Endothelial cell of umbilical vein (primary cell): ENCODE results near the gene HMCN1. TPM values are rescaled to one million over a fixed set of nuclear protein-coding genes. Genes with fewer than 3 reads are reported as not detected.

Experiments used
- BruUV-seq: library from RNA; stranded (reverse); fragments of 400-500 nt; replicated peaks from 2 replicates; lab custom pipeline; 2021; lab: Mats Ljungman, UMichigan
- CTCF ChIA-PET: fragments of 300-600, 350-600 bp; sonication (Branson Sonifier 250); formaldehyde crosslinking; loops from one replicate; lab custom pipeline; 2021; ENCODE audit warnings: antibody characterized with exemption, inconsistent platforms; lab: Charles Lee
- POLR2A ChIA-PET: fragments of 300-600, 350-600 bp; sonication (Branson Sonifier 250); formaldehyde crosslinking; loops from one replicate; lab custom pipeline; 2021; ENCODE audit warnings: antibody characterized with exemption, inconsistent platforms; lab: Charles Lee
- DNase-seq: peaks from one replicate; pipeline ENCODE4 v3.0.0-alpha.2; 2011; ENCODE audit warnings: low read depth, low spot score
- FAIRE-seq: peaks from 2 replicates; lab custom pipeline; 2011; peaks lifted over from hg19 to GRCh38; lab: Jason Lieb, UNC
- H2AFZ ChIP-seq: 2 replicates; pipeline ENCODE4 v1.6.0; 2012; ENCODE audit warnings: low read depth, low read length, control low read depth, inconsistent platforms
- H3K27ac ChIP-seq: 2 replicates; pipeline ENCODE4 v1.5.1; 2011; ENCODE audit warnings: low read depth, mild to moderate bottlenecking, control low read depth, low read length, moderate library complexity; ENCODE audit not compliant: insufficient read depth
- H3K27me3 ChIP-seq, 2 experiments: 2 replicates each; pipeline versions ENCODE4 v1.6.0 to v1.6.1; 2011; ENCODE audit warnings: low read length in 2 of 2, mixed read lengths in 1 of 2; ENCODE audit not compliant: control insufficient read depth in 2 of 2, insufficient read depth in 2 of 2
- H3K36me3 ChIP-seq, 2 experiments: 2 replicates in 1 of 2; 3 replicates in 1 of 2; pipeline ENCODE4 v1.5.1; 2011; ENCODE audit warnings: low read length in 2 of 2, mild to moderate bottlenecking in 1 of 2, moderate library complexity in 1 of 2; ENCODE audit not compliant: control insufficient read depth in 2 of 2, insufficient read depth in 2 of 2; ENCODE audit errors: extremely low read depth in 1 of 2
- H3K4me1 ChIP-seq: 3 replicates; pipeline ENCODE4 v1.5.1; 2011; ENCODE audit warnings: mild to moderate bottlenecking, low read length; ENCODE audit not compliant: control insufficient read depth, insufficient read depth; ENCODE audit errors: extremely low read depth
- H3K4me2 ChIP-seq: 2 replicates; pipeline ENCODE4 v1.6.1; 2011; ENCODE audit warnings: low read length, control low read depth, mixed read lengths; ENCODE audit not compliant: insufficient read depth
- H3K4me3 ChIP-seq, 3 experiments: fragments of 200-600 bp in 1 of 3; sonication (generic), shearing (Covaris generic) in 1 of 3; replicated peaks in 1 of 3; 2 replicates each; pipeline ENCODE4 v1.5.1; 2011 to 2016; ENCODE audit warnings: control low read depth in 3 of 3, low read length in 3 of 3, mild to moderate bottlenecking in 2 of 3, inconsistent platforms in 1 of 3, low read depth in 1 of 3, moderate library complexity in 1 of 3; ENCODE audit not compliant: insufficient read depth in 1 of 3
- H3K79me2 ChIP-seq: 2 replicates; pipeline ENCODE4 v1.6.0; 2012; ENCODE audit warnings: low read length, inconsistent platforms; ENCODE audit not compliant: control insufficient read depth, insufficient read depth
- H3K9ac ChIP-seq: replicated peaks from 2 replicates; pipeline ENCODE3; 2011; ENCODE audit warnings: low read length, control low read depth; ENCODE audit not compliant: insufficient read depth; ENCODE audit errors: extremely low read depth
- H3K9me1 ChIP-seq: replicated peaks from 3 replicates; pipeline ENCODE4 v1.6.0; 2011; ENCODE audit warnings: mild to moderate bottlenecking, low read length; ENCODE audit not compliant: control insufficient read depth, insufficient read depth; ENCODE audit errors: extremely low read depth
- H3K9me3 ChIP-seq: replicated peaks from 2 replicates; pipeline ENCODE4 v1.5.1; 2012; ENCODE audit warnings: low read length, inconsistent platforms; ENCODE audit not compliant: control insufficient read depth, insufficient read depth
- H4K20me1 ChIP-seq: replicated peaks from 2 replicates; pipeline ENCODE3; 2011; ENCODE audit warnings: mild to moderate bottlenecking, low read length; ENCODE audit not compliant: control insufficient read depth, insufficient read depth; ENCODE audit errors: extremely low read depth
- FOS ChIP-seq: IDR thresholded peaks from 2 replicates; pipeline ENCODE4 v1.6.1; 2011; ENCODE audit warnings: mild to moderate bottlenecking, low read length, moderate library complexity, borderline replicate concordance; ENCODE audit not compliant: insufficient read depth
- JUN ChIP-seq: IDR thresholded peaks from 2 replicates; pipeline ENCODE4 v1.6.1; 2011; ENCODE audit warnings: borderline replicate concordance, low read depth; ENCODE audit not compliant: insufficient read length, insufficient read depth
- POLR2A ChIP-seq: IDR thresholded peaks from 2 replicates; pipeline ENCODE4 v1.6.1; 2012; ENCODE audit warnings: low read depth, mild to moderate bottlenecking, control low read depth, low read length
- POLR2AphosphoS5 ChIP-seq: IDR thresholded peaks from 2 replicates; pipeline ENCODE4 v1.6.1; 2012; ENCODE audit warnings: low read depth, mild to moderate bottlenecking, control low read depth, low read length, moderate library complexity; ENCODE audit not compliant: insufficient read depth
- dilution Hi-C: fragments of 300-500 bp; cut with MboI; formaldehyde crosslinking; loops from one replicate; pipeline ENCODE4 v1.15.0; 2019; ENCODE audit warnings: low sequenced_read_pairs; ENCODE audit not compliant: extremely low pct_ligation_motif_present
- intact Hi-C: fragments of 100-400 bp; cut with micrococcal nuclease; formaldehyde crosslinking; loops from one replicate; pipeline ENCODE4 v1.10.0; 2022
- polyA plus RNA-seq, 4 experiments: library from polyadenylated mRNA; depleted of rRNA in 3 of 4; stranded (reverse) in 3 of 4; unstranded in 1 of 4; fragments of >200 nt; gene quantifications; 2 replicates each; pipeline versions ENCODE4 v1.2.1 to v1.2.3, GENCODE V29; 2011 to 2012; ENCODE audit warnings: missing spikeins in 1 of 4
- total RNA-seq: library from RNA; stranded (reverse); gene quantifications from 2 replicates; pipeline ENCODE4 v1.2.3, GENCODE V29; 2021

Gene HMCN1
- total and polyA plus RNA-seq, 2 donors (not counting 3 experiments of a cell fraction or from before 2014, with no cell fraction given), result 10.3 to 16.0 TPM

- no peaks in the 10 kb centered on the region for H3K4me1 ChIP-seq
- no peaks in the 10 kb centered on the region for H3K27me3 ChIP-seq
- no peak overlapping the region for H3K4me2 ChIP-seq
- no peak overlapping the region for H2AFZ ChIP-seq
- no peaks in the 10 kb centered on the region for H3K9me1 ChIP-seq
- CTCF ChIA-PET, result no interaction called here
- FAIRE-seq (no peak), DNase-seq (no peak)
- H3K9ac ChIP-seq, result no peak overlapping the region
- H4K20me1 ChIP-seq, result no peaks in the 10 kb centered on the region
- TF ChIP-seq POLR2AphosphoS5 (no peak), FOS (no peak), POLR2A (no peak), JUN (no peak)
- H3K4me3 ChIP-seq, result no peak overlapping the region
- H3K27ac ChIP-seq, result no peak overlapping the region
- no peaks in the 10 kb centered on the region for H3K79me2 ChIP-seq
- H3K36me3 ChIP-seq, result no peaks in the 10 kb centered on the region
- POLR2A ChIA-PET, result no interaction called here
- BruUV-seq, result no TSS peak
- H3K9me3 ChIP-seq, result no peaks in the 10 kb centered on the region
- intact Hi-C loops (no loop called here), dilution Hi-C loops (no loop called here)
These were observed 332.2 kb downstream of the HMCN1 start for GRCh38 chr1:186066411-186066810.

GRCh38 chr1:186073697-186074096 is 339.5 kb downstream of the HMCN1 start:
- POLR2A ChIA-PET, result no interaction called here
- no peak overlapping the region for H3K27ac ChIP-seq

More at GRCh38 chr1:186073697-186074096, 339.5 kb downstream of the HMCN1 start:
- Histone ChIP-seq H4K20me1 (no peaks in the 10 kb centered on the region), H3K27me3 (no peaks in the 10 kb centered on the region), H3K4me1 (no peaks in the 10 kb centered on the region), H3K36me3 (no peaks in the 10 kb centered on the region), H2AFZ (no peak overlapping the region), H3K9ac (no peak overlapping the region), H3K79me2 (no peaks in the 10 kb centered on the region), H3K9me1 (no peaks in the 10 kb centered on the region), H3K4me2 (no peak overlapping the region), H3K4me3 (no peak overlapping the region), H3K9me3 (no peaks in the 10 kb centered on the region)
- DNase-seq, result no peak
- dilution Hi-C loops, result no loop called here
- BruUV-seq, result no TSS peak
- intact Hi-C loops, result no loop called here
- CTCF ChIA-PET, result no interaction called here
- TF ChIP-seq FOS (no peak), JUN (no peak), POLR2A (no peak)
- FAIRE-seq, result no peak
